GM12864 (cell line): ENCODE results near the gene ARHGEF7.

Experiments
- DNase-seq: peaks from one replicate; pipeline ENCODE4 v3.0.0-alpha.2; 2011; ENCODE audit warnings: low read depth
- H3K4me3 ChIP-seq: 2 replicates; pipeline ENCODE4 v1.5.1; 2011; ENCODE audit warnings: mild to moderate bottlenecking, low read depth, low read length, control low read depth
- CTCF ChIP-seq: IDR thresholded peaks from 2 replicates; pipeline ENCODE4 v1.5.1; 2011; ENCODE audit warnings: low read depth, mild to moderate bottlenecking, moderate library complexity, low read length, control low read depth, inconsistent platforms; ENCODE audit errors: missing control alignments

Gene ARHGEF7

GRCh38 chr13:111118898-111119607 is 3.9 kb downstream of the ARHGEF7 start:
- no peak for DNase-seq
- no peak overlapping the region for H3K4me3 ChIP-seq
- TF ChIP-seq CTCF: no peak

GRCh38 chr13:111119966-111120365 is 4.9 kb downstream of the ARHGEF7 start:
- no peak for DNase-seq
- no peak overlapping the region for H3K4me3 ChIP-seq
- no peak for TF ChIP-seq CTCF

GRCh38 chr13:111120422-111120821 is 5.3 kb downstream of the ARHGEF7 start:
- TF ChIP-seq CTCF: no peak
- H3K4me3 ChIP-seq: no peak overlapping the region
- DNase-seq: no peak

GRCh38 chr13:111120913-111121312 is 5.8 kb downstream of the ARHGEF7 start:
- TF ChIP-seq CTCF: no peak
- no peak for DNase-seq
- H3K4me3 ChIP-seq: no peak overlapping the region

- no peak for DNase-seq
- TF ChIP-seq CTCF: no peak
- H3K4me3 ChIP-seq: no peak overlapping the region
These were observed 6.4 kb downstream of the ARHGEF7 start for GRCh38 chr13:111121506-111121905.

- no peak for TF ChIP-seq CTCF
- no peak overlapping the region for H3K4me3 ChIP-seq
- DNase-seq: no peak
These were observed 6.9 kb downstream of the ARHGEF7 start for GRCh38 chr13:111122056-111122455.

- no peak for TF ChIP-seq CTCF
- no peak for DNase-seq
- no peak overlapping the region for H3K4me3 ChIP-seq
These were observed 7.5 kb downstream of the ARHGEF7 start for GRCh38 chr13:111122631-111123030.
